K562 (cell line): ENCODE results near the gene SUMF2. TPM values are rescaled to one million over a fixed set of nuclear protein-coding genes. Genes with fewer than 3 reads are reported as not detected.

ENCODE experiments used
- CAMTA2 ChIP-seq: fragments of 250-450 bp; sonication (Bioruptor Pico); conservative IDR thresholded peaks from 2 replicates; pipeline ENCODE4 v1.5.1; 2022
- CTCF ChIP-seq, 3 experiments: IDR thresholded peaks in 2 of 3; conservative IDR thresholded peaks in 1 of 3; 2 replicates each; pipeline ENCODE4 v1.5.1; 2011 to 2012; ENCODE audit warnings: low read length in 3 of 3, mild to moderate bottlenecking in 3 of 3, control low read depth in 2 of 3, improper control_type of control experiment in 1 of 3, inconsistent platforms in 1 of 3, low read depth in 1 of 3, mixed read lengths in 1 of 3, moderate library complexity in 1 of 3; ENCODE audit not compliant: insufficient read depth in 2 of 3
- ETV1 ChIP-seq: fragments of 450-650 bp; conservative IDR thresholded peaks from 2 replicates; pipeline ENCODE4 v1.6.1; 2016; ENCODE audit warnings: missing genetic modification characterization, control low read depth, low read depth, missing compliant biosample characterization
- GABPB2 ChIP-seq: fragments of 250-450 bp; sonication (Bioruptor Pico); conservative IDR thresholded peaks from 2 replicates; pipeline ENCODE4 v1.5.1; 2021; ENCODE audit warnings: mild to moderate bottlenecking
- ID3 ChIP-seq, 2 experiments: fragments of 250-450 bp in 1 of 2; fragments of 450-650 bp in 1 of 2; sonication (Bioruptor Pico) in 1 of 2; IDR thresholded peaks; 2 replicates each; pipeline versions ENCODE4 v1.6.1 to v1.8.0; 2016 to 2021; ENCODE audit warnings: mild to moderate bottlenecking in 2 of 2, moderate library complexity in 2 of 2, missing compliant biosample characterization in 1 of 2, missing genetic modification characterization in 1 of 2
- JUN ChIP-seq, 2 experiments: sonication (generic) in 1 of 2; formaldehyde crosslinking in 1 of 2; IDR thresholded peaks; 2 replicates each; pipeline versions ENCODE4 v1.6.1 to v1.8.0; 2012 to 2022; ENCODE audit warnings: borderline replicate concordance in 2 of 2, mild to moderate bottlenecking in 2 of 2, improper control_type of control experiment in 1 of 2, low read depth in 1 of 2, low read length in 1 of 2, missing genetic modification reagents in 1 of 2
- MYBL2 ChIP-seq, 2 experiments: fragments of 450-650 bp in 1 of 2; sonication (generic) in 1 of 2; formaldehyde crosslinking in 1 of 2; IDR thresholded peaks; 2 replicates each; pipeline versions ENCODE4 v1.6.1 to v1.8.1; 2017 to 2022; ENCODE audit warnings: borderline replicate concordance in 1 of 2, inconsistent platforms in 1 of 2, low read depth in 1 of 2, mild to moderate bottlenecking in 1 of 2, missing genetic modification reagents in 1 of 2, moderate library complexity in 1 of 2
- NCOA2 ChIP-seq, 2 experiments: fragments of 450-650 bp; IDR thresholded peaks; 2 replicates each; pipeline ENCODE4 v1.6.1; 2018; ENCODE audit warnings: mild to moderate bottlenecking in 2 of 2, moderate library complexity in 1 of 2; ENCODE audit not compliant: partially characterized antibody in 2 of 2
- RBM15 ChIP-seq: fragments of 200-400 bp; formaldehyde crosslinking; IDR thresholded peaks from 2 replicates; pipeline ENCODE4 v1.6.1; 2018; ENCODE audit warnings: mild to moderate bottlenecking, low read length, moderate library complexity; ENCODE audit not compliant: insufficient read depth
- TEAD1 ChIP-seq, 2 experiments: fragments of 450-650 bp in 1 of 2; sonication (generic) in 1 of 2; formaldehyde crosslinking; IDR thresholded peaks; 2 replicates each; pipeline versions ENCODE4 v1.4.0 to v1.8.0; 2020 to 2022; ENCODE audit warnings: mild to moderate bottlenecking in 2 of 2, missing genetic modification reagents in 1 of 2
- ZC3H11A ChIP-seq: IDR thresholded peaks from 2 replicates; pipeline ENCODE4 v1.6.1; 2012; ENCODE audit warnings: low read depth, low read length, improper control_type of control experiment
- ZNF282 ChIP-seq: sonication (generic); formaldehyde crosslinking; IDR thresholded peaks from 2 replicates; pipeline ENCODE4 v1.8.1; 2023; ENCODE audit warnings: missing genetic modification reagents
- ZNF318 ChIP-seq, 2 experiments: fragments of 450-650 bp; IDR thresholded peaks; 2 replicates each; pipeline ENCODE4 v1.6.1; 2016; ENCODE audit warnings: mild to moderate bottlenecking in 2 of 2, borderline replicate concordance in 1 of 2, low read depth in 1 of 2, moderate library complexity in 1 of 2
- polyA plus RNA-seq, 8 experiments: library from polyadenylated mRNA; depleted of rRNA in 4 of 8; stranded (reverse) in 5 of 8; unstranded in 3 of 8; fragments of >200 nt; fragmentation: Nextera tagmentation in 2 of 8; fragmentation: Illumina TruSeq in 1 of 8; extraction: Ambion mirVana in 2 of 8; extraction: Trizol in 1 of 8; gene quantifications; 2 replicates each; pipeline versions ENCODE4 v1.2.1 to v1.2.3, GENCODE V29; 2011 to 2014; ENCODE audit warnings: inconsistent platforms in 1 of 8, missing spikeins in 1 of 8
- total RNA-seq, 7 experiments: library from RNA; depleted of rRNA in 6 of 7; stranded (reverse); fragments of >200 nt in 6 of 7; fragmentation: Illumina TruSeq in 2 of 7; extraction: Trizol in 2 of 7; gene quantifications; 2 replicates each; pipeline versions ENCODE4 v1.2.1 to v1.2.3, GENCODE V29; 2011 to 2021; ENCODE audit warnings: low replicate concordance in 1 of 7

The SUMF2 gene
- total and polyA plus RNA-seq, 9 of the 15 experiments (the other 6 are each of a cell fraction or from before 2014, with no cell fraction given) = 39.0 to 113 (median 67.7) TPM

GRCh38 chr7:56106108-56107073 lies 42.3 kb downstream of the SUMF2 start, which contains the start of gene CHCHD2 (continued):
- TF ChIP-seq ZNF282 (CRISPR knock-in tag) (no peak), RBM15 (no peak), ID3 (CRISPR knock-in tag; IDR thresholded peaks at IDR 0.05) (no peak), ID3 (tag; IDR thresholded peaks at IDR 0.05) (peak; percentile 32; the same call in 1 of the 2 replicates), ZC3H11A (no peak), CTCF (IDR thresholded peaks at IDR 0.05 in 2 of 3, conservative IDR thresholded peaks at IDR 0.05 in 1 of 3; ENCODE audit: insufficient read depth in 2 of 3, low read depth in 1 of 3, low read length in 3 of 3) (no peak), ZNF318 (IDR thresholded peaks at IDR 0.05; ENCODE audit: borderline replicate concordance in 1 of 2, low read depth in 1 of 2) (no peak), JUN (IDR thresholded peaks at IDR 0.05; ENCODE audit: borderline replicate concordance, low read depth, low read length) (peak; percentile 12; the same call in 1 of the 2 replicates), JUN (CRISPR knock-in tag; IDR thresholded peaks at IDR 0.05; ENCODE audit: borderline replicate concordance) (no peak), ETV1 (peak; percentile 71), MYBL2 (IDR thresholded peaks at IDR 0.05; ENCODE audit: low read depth) (no peak; the same call in 1 of the 2 replicates), MYBL2 (CRISPR knock-in tag; IDR thresholded peaks at IDR 0.05; ENCODE audit: borderline replicate concordance) (no peak), TEAD1 (CRISPR knock-in tag; IDR thresholded peaks at IDR 0.05) (no peak), CAMTA2 (CRISPR knock-in tag) (no peak), NCOA2 (IDR thresholded peaks at IDR 0.05; ENCODE audit: partially characterized antibody in 2 of 2) (no peak), GABPB2 (no peak)
